ENCODE data around the gene SF3A1.

Gene SF3A1

DNA sequence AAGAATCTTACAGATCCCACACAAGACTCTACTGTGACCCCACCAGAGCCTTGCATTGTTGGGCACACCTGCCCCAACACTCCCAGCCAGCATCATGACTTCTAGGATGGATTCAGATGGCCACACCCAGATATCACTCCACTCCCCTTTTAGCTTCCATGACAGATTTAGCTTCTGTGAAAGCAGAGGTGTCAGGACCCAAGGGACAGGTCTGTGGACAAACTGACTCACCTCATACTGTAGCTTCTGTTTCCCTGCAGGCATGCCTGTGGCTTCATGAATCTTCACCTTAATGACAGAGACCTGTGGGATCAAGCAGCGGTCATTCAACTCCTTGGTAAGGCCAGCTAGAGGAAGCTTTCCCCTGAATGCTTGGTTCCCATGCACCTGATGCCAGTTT lies 21.5 kb downstream of the SF3A1 start:
- TF ChIP-seq YY1 (IDR thresholded peaks at IDR 0.05; ENCODE audit: insufficient read depth, insufficient read length) (no peak), ZNF274 (IDR thresholded peaks at IDR 0.05; ENCODE audit: low read depth, low read length) (no peak), SUZ12 (IDR thresholded peaks at IDR 0.05; ENCODE audit: extremely low read depth, insufficient read depth, insufficient read length) (no peak)
- H3K36me3 ChIP-seq (ENCODE audit: insufficient read depth, insufficient read length, low read length) = peaks cover 91% of the 10 kb centered on the region

GRCh38 chr22:30334646-30335045 lies 22.0 kb downstream of the SF3A1 start:
- Histone ChIP-seq H3K27me3 (ENCODE audit: insufficient read depth, insufficient read length) (no peaks in the 10 kb centered on the region), H3K36me3 (ENCODE audit: insufficient read depth, insufficient read length, low read length) (peaks cover 88% of the 10 kb centered on the region), H3K4me1 (ENCODE audit: insufficient read depth, insufficient read length) (no peaks in the 10 kb centered on the region), H3K4me3 (ENCODE audit: insufficient read length, low read depth) (no peak overlapping the region), H3K9me3 (ENCODE audit: insufficient read depth, low read length) (no peaks in the 10 kb centered on the region), H3K9ac (ENCODE audit: insufficient read length, low read depth) (no peak overlapping the region)
- no peak for DNase-seq (ENCODE audit: low read depth, low spot score)
- TF ChIP-seq ZNF274 (IDR thresholded peaks at IDR 0.05; ENCODE audit: low read depth, low read length) (no peak), YY1 (IDR thresholded peaks at IDR 0.05; ENCODE audit: insufficient read depth, insufficient read length) (no peak), SUZ12 (IDR thresholded peaks at IDR 0.05; ENCODE audit: extremely low read depth, insufficient read depth, insufficient read length) (no peak)

More for the DNA sequence above, 21.5 kb downstream of the SF3A1 start:
- H3K27me3 ChIP-seq (ENCODE audit: insufficient read depth, insufficient read length) = no peaks in the 10 kb centered on the region
- H3K9ac ChIP-seq (ENCODE audit: insufficient read length, low read depth) = no peak overlapping the region
- no peaks in the 10 kb centered on the region for H3K9me3 ChIP-seq (ENCODE audit: insufficient read depth, low read length)
- no peak for DNase-seq (ENCODE audit: low read depth, low spot score)
- H3K4me1 ChIP-seq (ENCODE audit: insufficient read depth, insufficient read length) = no peaks in the 10 kb centered on the region
- H3K4me3 ChIP-seq (ENCODE audit: insufficient read length, low read depth) = no peak overlapping the region

GRCh38 chr22:30333707-30334087 lies 23.0 kb downstream of the SF3A1 start:
- no peaks in the 10 kb centered on the region for H3K9me3 ChIP-seq (ENCODE audit: insufficient read depth, low read length)
- H3K4me3 ChIP-seq (ENCODE audit: insufficient read length, low read depth) = no peak overlapping the region
- H3K4me1 ChIP-seq (ENCODE audit: insufficient read depth, insufficient read length) = no peaks in the 10 kb centered on the region
- no peak for TF ChIP-seq ZNF274 (IDR thresholded peaks at IDR 0.05; ENCODE audit: low read depth, low read length)
- TF ChIP-seq SUZ12 (IDR thresholded peaks at IDR 0.05; ENCODE audit: extremely low read depth, insufficient read depth, insufficient read length) = no peak
- no peak for TF ChIP-seq YY1 (IDR thresholded peaks at IDR 0.05; ENCODE audit: insufficient read depth, insufficient read length)
- no peak overlapping the region for H3K9ac ChIP-seq (ENCODE audit: insufficient read length, low read depth)
- no peaks in the 10 kb centered on the region for H3K27me3 ChIP-seq (ENCODE audit: insufficient read depth, insufficient read length)
- no peak for DNase-seq (ENCODE audit: low read depth, low spot score)
- H3K36me3 ChIP-seq (ENCODE audit: insufficient read depth, insufficient read length, low read length) = peaks cover 81% of the 10 kb centered on the region

DNA sequence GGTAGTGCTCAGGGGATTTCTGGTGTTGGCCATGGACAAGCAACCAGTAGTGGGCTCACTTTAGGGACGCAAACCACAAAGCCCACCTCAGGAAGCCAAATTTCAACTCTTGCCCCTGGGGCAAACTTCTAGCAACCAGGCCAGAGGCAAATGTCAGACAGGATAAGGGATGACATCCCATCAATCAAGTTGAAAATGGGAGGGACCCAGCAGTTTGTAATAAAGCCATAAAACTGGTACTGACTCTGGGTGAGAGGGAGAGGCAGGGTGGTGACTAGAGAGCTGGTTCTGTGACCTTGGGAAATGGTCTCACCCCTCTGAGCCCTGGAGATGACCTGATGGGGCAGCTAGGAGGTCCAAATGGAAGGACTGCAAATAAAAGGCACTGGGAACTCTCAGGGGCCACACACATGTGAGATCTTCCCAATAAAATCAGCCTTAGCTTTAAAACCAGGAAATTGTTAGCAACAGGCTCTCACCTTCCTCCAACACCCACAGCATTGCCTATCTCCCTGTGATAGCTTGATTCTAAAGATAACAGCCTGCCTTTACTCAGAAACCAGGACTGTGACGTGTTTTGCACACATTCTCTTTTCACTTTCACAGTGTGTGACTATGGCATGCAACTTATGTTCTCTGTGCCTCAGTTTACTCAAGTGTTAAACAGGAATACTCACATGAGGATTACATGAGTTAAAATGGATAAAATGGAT lies 23.5 kb downstream of the SF3A1 start:
- H3K4me3 ChIP-seq (ENCODE audit: insufficient read length, low read depth) = no peak overlapping the region
- H3K4me1 ChIP-seq (ENCODE audit: insufficient read depth, insufficient read length) = peaks cover 3% of the 10 kb centered on the region
- no peak overlapping the region for H3K9ac ChIP-seq (ENCODE audit: insufficient read length, low read depth)
- no peaks in the 10 kb centered on the region for H3K9me3 ChIP-seq (ENCODE audit: insufficient read depth, low read length)
- TF ChIP-seq YY1 (IDR thresholded peaks at IDR 0.05; ENCODE audit: insufficient read depth, insufficient read length) = no peak
- no peak for TF ChIP-seq SUZ12 (IDR thresholded peaks at IDR 0.05; ENCODE audit: extremely low read depth, insufficient read depth, insufficient read length)
- no peak for TF ChIP-seq ZNF274 (IDR thresholded peaks at IDR 0.05; ENCODE audit: low read depth, low read length)
- H3K36me3 ChIP-seq (ENCODE audit: insufficient read depth, insufficient read length, low read length) = peaks cover 78% of the 10 kb centered on the region
- no peak for DNase-seq (ENCODE audit: low read depth, low spot score)
- H3K27me3 ChIP-seq (ENCODE audit: insufficient read depth, insufficient read length) = no peaks in the 10 kb centered on the region

DNA sequence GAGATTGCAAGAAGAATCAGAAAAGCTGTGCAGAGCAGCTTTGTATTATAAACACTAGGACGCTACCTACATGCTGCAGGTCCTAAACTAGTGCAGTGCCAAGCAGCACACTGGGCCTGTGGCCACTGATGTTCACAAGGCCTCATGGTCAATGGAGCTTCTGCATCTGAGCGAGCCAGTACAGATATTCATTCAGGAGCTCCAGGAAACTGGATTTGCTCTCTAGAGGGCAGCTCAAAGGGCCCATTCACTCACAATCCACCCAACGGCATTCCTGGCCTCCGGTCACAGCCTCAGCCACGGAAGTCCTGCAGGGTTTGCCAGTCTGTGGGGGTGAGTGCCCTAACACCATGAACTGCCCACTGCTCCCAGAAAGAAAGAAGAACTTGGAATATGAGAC lies 24.1 kb downstream of the SF3A1 start:
- Histone ChIP-seq H3K36me3 (ENCODE audit: insufficient read depth, insufficient read length, low read length) (peaks cover 73% of the 10 kb centered on the region), H3K4me1 (ENCODE audit: insufficient read depth, insufficient read length) (peaks cover 3% of the 10 kb centered on the region), H3K9me3 (ENCODE audit: insufficient read depth, low read length) (no peaks in the 10 kb centered on the region), H3K4me3 (ENCODE audit: insufficient read length, low read depth) (no peak overlapping the region), H3K27me3 (ENCODE audit: insufficient read depth, insufficient read length) (no peaks in the 10 kb centered on the region), H3K9ac (ENCODE audit: insufficient read length, low read depth) (no peak overlapping the region)
- no peak for DNase-seq (ENCODE audit: low read depth, low spot score)
- TF ChIP-seq YY1 (IDR thresholded peaks at IDR 0.05; ENCODE audit: insufficient read depth, insufficient read length) = no peak
- TF ChIP-seq ZNF274 (IDR thresholded peaks at IDR 0.05; ENCODE audit: low read depth, low read length) = no peak
- TF ChIP-seq SUZ12 (IDR thresholded peaks at IDR 0.05; ENCODE audit: extremely low read depth, insufficient read depth, insufficient read length) = no peak

DNA sequence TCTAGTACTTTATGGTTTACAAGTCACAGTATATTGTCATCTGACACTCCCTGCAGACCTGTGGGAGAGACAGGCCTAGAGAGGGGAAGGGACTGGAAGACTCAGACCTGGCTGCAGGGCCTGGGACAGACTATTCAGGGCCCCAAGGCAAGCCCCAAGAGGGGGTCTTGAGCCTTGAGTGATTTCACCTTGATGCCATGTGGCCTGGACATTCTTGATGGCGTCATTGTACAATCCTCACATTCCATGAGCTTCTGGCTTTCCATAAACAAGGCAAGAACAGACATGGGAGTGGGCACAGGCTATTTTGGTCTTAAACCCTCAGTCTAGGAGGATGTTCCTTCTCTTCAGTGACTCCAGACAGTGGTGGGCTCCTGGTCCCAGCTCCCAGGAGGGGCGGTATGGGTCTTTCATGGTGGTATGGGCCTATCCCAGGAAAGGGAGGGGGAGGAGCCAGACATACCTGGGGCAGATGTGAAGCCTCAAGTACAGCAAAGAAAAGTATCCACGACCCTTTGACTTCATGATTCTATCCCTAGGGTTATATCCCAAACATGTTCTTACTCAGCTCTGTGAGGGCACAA lies 28.1 kb downstream of the SF3A1 start:
- peaks cover 9% of the 10 kb centered on the region for H3K4me1 ChIP-seq (ENCODE audit: insufficient read depth, insufficient read length)
- no peaks in the 10 kb centered on the region for H3K9me3 ChIP-seq (ENCODE audit: insufficient read depth, low read length)
- no peak overlapping the region for H3K9ac ChIP-seq (ENCODE audit: insufficient read length, low read depth)
- H3K4me3 ChIP-seq (ENCODE audit: insufficient read length, low read depth) = no peak overlapping the region
- TF ChIP-seq SUZ12 (IDR thresholded peaks at IDR 0.05; ENCODE audit: extremely low read depth, insufficient read depth, insufficient read length) = no peak
- TF ChIP-seq YY1 (IDR thresholded peaks at IDR 0.05; ENCODE audit: insufficient read depth, insufficient read length) = no peak
- H3K27me3 ChIP-seq (ENCODE audit: insufficient read depth, insufficient read length) = no peaks in the 10 kb centered on the region
- DNase-seq (ENCODE audit: low read depth, low spot score) = no peak
- H3K36me3 ChIP-seq (ENCODE audit: insufficient read depth, insufficient read length, low read length) = peaks cover 33% of the 10 kb centered on the region

DNA sequence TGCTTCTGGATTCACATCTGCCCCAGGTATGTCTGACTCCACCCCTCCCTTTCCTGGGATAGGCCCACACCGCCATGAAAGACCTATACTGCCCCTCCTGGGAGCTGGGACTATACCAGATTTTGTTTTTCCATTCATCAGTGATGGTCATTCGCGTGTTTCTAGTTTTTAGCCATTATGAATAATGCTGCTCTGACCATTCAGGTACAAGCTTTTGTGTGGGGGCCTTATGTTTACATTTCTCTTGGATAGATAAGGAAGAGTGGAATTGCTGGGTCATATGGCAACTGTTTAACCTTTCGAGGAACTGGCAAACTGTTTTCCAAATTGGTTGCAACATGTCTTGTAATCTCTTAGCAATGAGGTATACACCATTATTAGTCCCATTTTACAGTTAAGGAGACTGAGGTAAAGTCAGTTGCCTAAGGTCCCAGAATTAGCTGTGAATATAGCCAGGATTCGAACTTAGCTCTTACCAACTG lies 28.8 kb downstream of the SF3A1 start:
- Histone ChIP-seq H3K4me1 (ENCODE audit: insufficient read depth, insufficient read length) (peaks cover 9% of the 10 kb centered on the region), H3K27me3 (ENCODE audit: insufficient read depth, insufficient read length) (no peaks in the 10 kb centered on the region), H3K36me3 (ENCODE audit: insufficient read depth, insufficient read length, low read length) (peaks cover 30% of the 10 kb centered on the region), H3K9ac (ENCODE audit: insufficient read length, low read depth) (no peak overlapping the region), H3K9me3 (ENCODE audit: insufficient read depth, low read length) (no peaks in the 10 kb centered on the region), H3K4me3 (ENCODE audit: insufficient read length, low read depth) (no peak overlapping the region)
- DNase-seq (ENCODE audit: low read depth, low spot score) = no peak
- no peak for TF ChIP-seq SUZ12 (IDR thresholded peaks at IDR 0.05; ENCODE audit: extremely low read depth, insufficient read depth, insufficient read length)
- TF ChIP-seq ZNF274 (IDR thresholded peaks at IDR 0.05; ENCODE audit: low read depth, low read length) = no peak
- TF ChIP-seq YY1 (IDR thresholded peaks at IDR 0.05; ENCODE audit: insufficient read depth, insufficient read length) = no peak

Data from NT2/D1 (cell line).